ES-I3 (cell line): ENCODE measurements around the gene HOGA1.
A peak's percentile ranks its signal among the peaks of the same experiment; 100 is the strongest.

ENCODE experiments used
- H3K36me3 ChIP-seq: 2 replicates; pipeline ENCODE4 v1.6.1; 2013; ENCODE audit warnings: mild to moderate bottlenecking, low read length, control low read depth, moderate library complexity; ENCODE audit not compliant: insufficient read depth
- H3K4me1 ChIP-seq: 2 replicates; pipeline ENCODE4 v1.6.1; 2013; ENCODE audit warnings: mild to moderate bottlenecking, control low read depth, low read length; ENCODE audit not compliant: insufficient read depth
- H3K9ac ChIP-seq: 2 replicates; pipeline ENCODE4 v1.6.1; 2013; ENCODE audit warnings: low read depth, mild to moderate bottlenecking, low read length, moderate library complexity
- H3K9me3 ChIP-seq: 2 replicates; pipeline ENCODE4 v1.6.1; 2013; ENCODE audit warnings: mild to moderate bottlenecking, low read length, moderate library complexity; ENCODE audit not compliant: control insufficient read depth, insufficient read depth

HOGA1 gene

DNA sequence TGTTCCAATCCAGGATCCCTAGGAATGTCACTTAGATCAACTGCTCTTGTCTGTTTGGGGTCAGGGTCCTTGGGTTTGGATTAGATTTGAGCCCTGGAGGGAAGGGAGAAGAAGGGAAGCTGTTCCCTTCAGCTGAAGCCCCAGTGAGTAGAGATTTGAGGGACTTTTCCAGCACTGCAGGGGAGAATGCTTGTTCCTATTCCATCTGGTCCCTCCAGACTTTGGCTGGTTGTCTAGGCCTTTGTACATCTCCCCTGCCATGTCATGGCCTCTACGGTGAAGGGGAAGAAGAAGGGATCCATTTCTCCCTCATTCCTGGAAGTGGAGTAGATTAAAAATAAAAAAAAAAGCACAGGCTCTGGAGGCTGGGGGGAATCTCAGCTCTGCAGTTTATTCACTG is 16.4 kb downstream of the HOGA1 start:
- Histone ChIP-seq H3K4me1 (peaks cover 7% of the 10 kb centered on the region; the same call in 1 of the 2 replicates), H3K9me3 (no peaks in the 10 kb centered on the region), H3K9ac (no peak overlapping the region), H3K36me3 (no peaks in the 10 kb centered on the region)

DNA sequence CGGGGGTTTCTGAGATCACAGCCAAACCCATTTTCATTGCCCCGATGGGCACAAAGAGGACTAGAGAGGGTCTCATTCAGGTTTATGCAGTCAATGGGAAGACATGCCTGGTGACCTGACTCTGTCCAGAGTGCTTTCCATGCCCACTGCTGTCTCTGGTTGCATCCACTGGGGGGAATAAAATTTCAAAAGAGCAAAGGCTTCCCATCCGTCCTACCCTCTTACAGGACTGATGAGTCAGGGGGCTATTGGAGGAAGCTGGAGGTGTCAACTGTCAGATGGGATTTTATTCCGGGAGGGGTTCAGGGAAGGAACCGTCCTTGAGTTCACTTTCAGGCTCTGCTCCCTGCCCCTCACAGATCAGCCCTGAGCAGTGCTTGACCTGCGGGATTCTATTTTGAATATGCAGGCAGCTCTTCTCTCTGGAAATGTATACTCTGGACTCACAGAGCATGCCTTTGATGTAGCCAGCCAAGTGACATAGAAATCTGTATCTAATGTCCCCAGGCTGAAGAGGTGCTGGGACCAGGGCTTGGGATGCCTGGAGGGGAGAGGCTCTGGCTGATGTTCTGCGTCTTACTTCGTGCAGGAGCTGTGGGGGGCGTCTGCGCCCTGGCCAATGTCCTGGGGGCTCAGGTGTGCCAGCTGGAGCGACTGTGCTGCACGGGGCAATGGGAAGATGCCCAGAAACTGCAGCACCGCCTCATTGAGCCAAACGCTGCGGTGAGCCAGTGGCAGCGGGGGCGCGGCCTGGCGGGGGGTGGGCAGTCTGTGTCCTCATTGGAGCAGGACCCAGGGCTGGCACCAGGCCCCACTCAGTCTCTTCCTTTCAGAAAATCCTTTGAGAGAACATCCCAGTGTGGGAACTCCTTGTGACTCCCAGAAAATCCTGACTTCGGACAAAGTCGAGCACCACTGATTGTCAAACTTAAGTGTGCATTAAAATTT is 17.4 kb downstream of the HOGA1 start:
- H3K9me3 ChIP-seq: no peaks in the 10 kb centered on the region
- no peak overlapping the region for H3K9ac ChIP-seq
- peaks cover 7% of the 10 kb centered on the region; the same call in 1 of the 2 replicates for H3K4me1 ChIP-seq
- no peaks in the 10 kb centered on the region for H3K36me3 ChIP-seq

DNA sequence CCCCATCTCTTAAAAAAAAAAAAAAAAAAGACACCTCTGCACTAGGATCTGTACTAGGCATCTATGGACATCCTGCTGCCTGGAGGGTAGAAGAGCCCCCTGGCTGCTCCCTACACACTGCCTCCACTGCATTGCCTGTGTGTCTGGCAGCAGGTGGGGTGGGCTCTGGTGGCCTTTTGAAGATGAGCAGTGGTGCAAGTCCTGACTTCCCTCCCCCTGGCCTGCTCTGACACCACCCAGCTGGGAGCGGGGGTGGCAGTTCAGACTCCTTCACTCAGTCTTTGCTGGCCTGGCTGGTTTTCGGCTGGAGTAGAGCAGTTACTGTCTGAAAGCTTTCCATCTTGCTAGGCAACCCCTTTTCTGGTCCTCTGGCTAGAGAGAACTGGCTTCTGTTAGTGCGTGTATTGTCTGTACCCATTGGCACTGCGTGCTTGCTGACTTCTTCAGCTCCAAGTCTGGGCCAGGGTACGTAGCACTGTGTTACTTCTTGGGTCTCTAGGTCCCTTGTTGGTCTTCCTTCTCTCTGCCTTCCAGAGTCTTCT is 23.0 kb downstream of the HOGA1 start:
- Histone ChIP-seq H3K36me3 (no peaks in the 10 kb centered on the region), H3K4me1 (peaks cover 3% of the 10 kb centered on the region; the same call in 1 of the 2 replicates), H3K9me3 (no peaks in the 10 kb centered on the region), H3K9ac (no peak overlapping the region)

DNA sequence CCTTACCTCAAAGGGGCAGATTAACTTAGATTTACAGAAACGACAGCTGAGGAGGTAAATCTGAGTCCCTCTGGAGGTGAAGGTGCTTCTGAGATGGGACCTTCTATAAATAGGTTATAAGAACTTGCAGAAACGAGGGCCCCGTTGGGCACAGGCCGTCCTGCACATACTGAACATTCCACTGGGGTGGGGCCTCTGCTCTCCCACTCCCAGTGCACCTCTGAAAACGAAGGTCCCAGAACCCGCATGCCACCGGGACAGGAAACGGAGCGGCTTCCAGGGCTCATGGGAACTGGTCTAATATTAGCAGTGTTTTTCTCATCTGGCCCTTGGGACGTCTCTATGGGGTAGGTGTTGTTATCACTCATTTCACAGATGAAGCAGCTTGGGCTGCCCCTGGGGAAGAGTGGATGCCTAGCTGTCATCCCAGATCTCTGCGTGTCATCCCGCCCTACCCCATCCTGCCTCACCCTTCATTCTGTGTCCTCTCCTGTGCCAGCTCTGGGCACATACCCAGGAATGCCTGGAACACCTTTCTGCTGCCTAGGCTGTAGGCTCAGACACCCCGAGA is 24.9 kb downstream of the HOGA1 start:
- Histone ChIP-seq H3K36me3 (no peaks in the 10 kb centered on the region), H3K9ac (no peak overlapping the region), H3K9me3 (no peaks in the 10 kb centered on the region), H3K4me1 (peaks cover 3% of the 10 kb centered on the region; the same call in 1 of the 2 replicates)

DNA sequence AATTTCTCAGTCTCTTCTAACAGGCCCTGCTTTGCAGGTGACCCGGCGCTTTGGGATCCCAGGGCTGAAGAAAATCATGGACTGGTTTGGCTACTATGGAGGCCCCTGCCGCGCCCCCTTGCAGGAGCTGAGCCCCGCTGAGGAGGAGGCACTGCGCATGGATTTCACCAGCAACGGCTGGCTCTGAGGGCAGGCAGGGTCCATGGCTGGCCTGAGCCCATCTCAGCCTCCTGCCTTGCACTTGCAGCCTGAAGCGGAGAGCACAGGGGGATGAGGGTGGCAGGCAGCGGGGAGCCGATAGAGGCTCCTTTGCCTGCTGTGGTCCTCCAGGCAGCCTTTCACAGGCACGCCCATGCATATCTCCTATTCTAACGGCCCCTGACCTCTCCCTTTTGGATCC is 27.3 kb downstream of the HOGA1 start:
- H3K4me1 ChIP-seq: peaks cover 3% of the 10 kb centered on the region; the same call in 1 of the 2 replicates
- no peaks in the 10 kb centered on the region for H3K36me3 ChIP-seq
- H3K9ac ChIP-seq: no peak overlapping the region
- no peaks in the 10 kb centered on the region for H3K9me3 ChIP-seq

DNA sequence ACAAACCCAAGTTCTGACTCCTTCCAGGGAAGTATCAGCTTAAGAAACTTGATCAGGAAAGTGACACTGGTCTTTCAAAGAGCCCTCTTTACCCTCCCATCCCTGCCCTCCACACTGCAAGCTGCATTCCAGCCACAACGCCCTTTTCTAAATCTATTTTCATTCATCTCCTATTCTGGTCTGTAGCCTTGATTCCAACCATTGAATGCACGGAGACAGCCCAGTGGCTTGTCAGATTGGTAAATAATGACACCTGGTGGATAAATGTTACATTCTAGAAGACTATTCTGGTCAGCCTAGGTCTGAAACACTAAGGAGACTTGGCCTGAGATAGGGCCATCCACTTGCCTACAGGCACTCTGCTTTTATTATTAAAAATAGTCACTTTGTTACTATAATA is 28.2 kb downstream of the HOGA1 start:
- Histone ChIP-seq H3K4me1 (peaks cover 3% of the 10 kb centered on the region; the same call in 1 of the 2 replicates), H3K36me3 (no peaks in the 10 kb centered on the region), H3K9me3 (no peaks in the 10 kb centered on the region), H3K9ac (no peak overlapping the region)

DNA sequence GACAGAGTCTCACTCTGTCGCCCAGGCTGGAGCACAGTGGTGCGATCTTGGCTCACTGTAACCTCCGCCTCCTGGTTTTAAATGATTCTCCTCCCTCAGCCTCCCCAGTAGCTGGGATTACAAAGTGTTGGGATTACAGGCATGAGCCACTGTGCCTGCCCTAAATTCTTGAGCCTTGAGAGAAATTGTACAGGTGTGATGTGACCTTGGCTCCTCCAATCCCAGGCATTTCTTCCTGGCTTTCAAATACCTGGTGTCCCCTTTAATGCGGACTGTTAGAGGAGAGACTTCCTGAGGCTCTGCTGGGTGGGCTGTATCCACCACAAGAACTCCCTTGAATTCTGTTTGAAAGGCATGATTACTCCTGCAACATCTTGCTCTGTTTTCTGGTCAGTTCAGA is 34.1 kb downstream of the HOGA1 start:
- H3K36me3 ChIP-seq: no peaks in the 10 kb centered on the region

DNA sequence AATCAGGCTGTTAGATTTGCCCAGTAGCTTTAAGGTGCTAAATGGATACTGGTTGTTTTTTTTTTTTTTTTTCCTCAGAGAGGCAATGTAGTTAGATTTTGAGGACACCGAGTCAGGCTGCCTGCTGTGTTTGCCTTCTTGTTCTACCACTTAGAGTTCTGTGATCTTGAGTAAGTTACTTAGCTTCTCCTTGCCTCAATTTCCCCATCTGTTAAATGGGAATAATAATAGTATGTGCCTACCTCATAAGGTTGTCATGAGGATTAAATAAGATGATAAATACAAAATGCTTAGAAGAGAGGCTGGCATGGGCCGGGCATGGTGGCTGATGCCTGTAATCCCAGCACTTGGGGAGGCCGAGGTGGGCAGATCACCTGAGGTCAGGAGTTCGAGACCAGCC is 34.5 kb downstream of the HOGA1 start:
- Histone ChIP-seq H3K36me3 (no peaks in the 10 kb centered on the region), H3K9me3 (no peaks in the 10 kb centered on the region), H3K9ac (no peak overlapping the region), H3K4me1 (no peaks in the 10 kb centered on the region)

More for the DNA sequence above, 34.1 kb downstream of the HOGA1 start:
- H3K9ac ChIP-seq: no peak overlapping the region
- H3K4me1 ChIP-seq: no peaks in the 10 kb centered on the region
- H3K9me3 ChIP-seq: no peaks in the 10 kb centered on the region

DNA sequence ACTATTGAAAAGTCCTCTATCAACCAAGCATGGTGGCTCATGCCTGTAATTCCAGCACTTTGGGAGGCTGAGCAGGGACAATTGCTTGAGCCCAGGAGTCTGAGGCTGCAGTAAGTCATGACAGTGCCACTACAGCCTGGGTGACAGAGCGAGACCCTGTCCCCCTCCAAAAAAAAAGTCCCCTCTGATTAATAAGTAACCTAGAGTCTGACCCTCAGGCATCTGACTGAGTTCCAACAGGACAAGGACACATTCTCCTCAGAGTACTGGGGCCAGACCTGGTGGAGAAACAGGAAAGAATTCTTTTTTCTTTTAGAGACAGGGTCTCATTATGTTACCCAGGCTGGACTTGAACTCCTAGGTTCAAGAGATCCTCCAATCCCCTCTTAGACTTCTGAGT is 39.1 kb downstream of the HOGA1 start:
- Histone ChIP-seq H3K9me3 (no peaks in the 10 kb centered on the region), H3K9ac (no peak overlapping the region), H3K4me1 (no peaks in the 10 kb centered on the region), H3K36me3 (no peaks in the 10 kb centered on the region)

DNA sequence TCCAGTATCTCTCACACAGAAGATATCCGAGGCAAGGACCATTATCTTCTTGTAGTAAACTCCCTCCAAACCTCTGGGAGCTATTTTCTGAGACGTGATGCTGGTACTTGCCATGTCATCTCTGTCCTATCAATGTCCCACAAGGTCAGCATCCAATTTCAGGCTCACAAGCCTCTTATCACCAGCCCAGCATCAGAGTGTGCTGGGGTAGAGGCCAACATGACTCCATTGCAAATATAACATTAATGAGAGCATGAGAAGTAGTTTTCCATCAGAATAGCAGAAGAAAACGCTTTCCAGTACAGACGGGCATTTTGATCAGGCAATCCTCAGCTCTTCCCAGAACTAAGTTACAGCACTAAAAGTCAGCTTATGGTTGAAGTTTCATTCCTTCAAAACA is 43.5 kb downstream of the HOGA1 start:
- Histone ChIP-seq H3K36me3 (no peaks in the 10 kb centered on the region), H3K4me1 (no peaks in the 10 kb centered on the region), H3K9ac (no peak overlapping the region), H3K9me3 (no peaks in the 10 kb centered on the region)

DNA sequence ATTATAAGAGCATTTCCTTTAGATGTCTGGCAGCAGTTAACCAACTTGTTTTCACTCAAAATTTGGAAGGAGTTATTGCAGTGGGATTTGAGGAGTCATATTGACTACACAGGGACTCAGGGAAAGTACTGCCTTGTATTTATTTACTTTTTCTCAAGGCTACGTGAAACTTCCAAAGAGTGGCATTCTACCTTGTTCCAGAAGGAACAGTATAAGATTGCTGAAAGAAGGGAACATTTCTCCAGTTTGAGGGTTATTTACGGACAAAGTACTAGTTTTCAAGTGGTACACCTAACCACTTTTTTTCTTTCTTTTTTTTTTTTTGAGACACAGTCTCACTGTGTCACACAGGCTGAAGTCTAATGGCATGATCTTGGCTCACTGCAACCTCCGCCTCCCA is 44.0 kb downstream of the HOGA1 start:
- H3K36me3 ChIP-seq: no peaks in the 10 kb centered on the region
- no peak overlapping the region for H3K9ac ChIP-seq
- H3K9me3 ChIP-seq: no peaks in the 10 kb centered on the region
- H3K4me1 ChIP-seq: no peaks in the 10 kb centered on the region

DNA sequence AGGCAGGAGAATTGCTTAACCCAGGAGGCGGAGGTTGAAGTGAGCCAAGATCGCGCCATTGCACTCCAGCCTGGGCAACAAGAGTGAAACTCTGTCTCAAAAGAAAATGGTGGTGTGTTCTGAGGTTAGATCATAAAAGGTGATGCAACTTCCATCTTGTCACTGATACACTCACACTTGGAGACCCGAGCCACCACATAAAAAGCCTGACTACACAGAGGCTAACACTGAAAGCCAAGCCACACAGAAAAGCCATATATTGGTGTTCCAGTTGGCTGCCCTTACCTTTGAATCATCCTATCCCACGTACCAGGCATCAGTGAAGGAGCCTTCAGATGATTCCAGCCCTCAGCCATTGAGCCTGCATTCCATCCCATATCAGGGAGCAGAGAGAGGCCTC is 45.1 kb downstream of the HOGA1 start:
- H3K9ac ChIP-seq: no peak overlapping the region
- no peaks in the 10 kb centered on the region for H3K36me3 ChIP-seq
- no peaks in the 10 kb centered on the region for H3K9me3 ChIP-seq
- no peaks in the 10 kb centered on the region for H3K4me1 ChIP-seq

DNA sequence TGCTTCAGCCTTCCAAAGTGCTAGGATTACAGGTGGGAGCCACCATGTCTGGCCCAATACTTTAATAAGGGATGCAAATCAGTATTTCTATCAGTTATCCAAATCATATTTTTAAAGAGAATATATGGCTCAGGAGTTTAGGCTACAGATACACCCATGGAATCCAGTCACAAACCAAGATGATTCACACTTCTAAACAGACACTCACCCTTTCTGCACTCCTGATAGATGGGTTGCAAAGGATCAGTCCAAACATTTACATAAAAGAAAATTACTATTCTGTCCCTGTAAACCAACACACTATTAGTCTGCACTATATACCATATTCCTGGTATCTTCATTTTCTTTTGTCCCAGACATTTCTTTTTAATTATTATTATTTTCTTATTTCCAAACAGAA is 46.9 kb downstream of the HOGA1 start:
- no peak overlapping the region for H3K9ac ChIP-seq
- no peaks in the 10 kb centered on the region for H3K9me3 ChIP-seq
- H3K4me1 ChIP-seq: no peaks in the 10 kb centered on the region
- H3K36me3 ChIP-seq: no peaks in the 10 kb centered on the region

DNA sequence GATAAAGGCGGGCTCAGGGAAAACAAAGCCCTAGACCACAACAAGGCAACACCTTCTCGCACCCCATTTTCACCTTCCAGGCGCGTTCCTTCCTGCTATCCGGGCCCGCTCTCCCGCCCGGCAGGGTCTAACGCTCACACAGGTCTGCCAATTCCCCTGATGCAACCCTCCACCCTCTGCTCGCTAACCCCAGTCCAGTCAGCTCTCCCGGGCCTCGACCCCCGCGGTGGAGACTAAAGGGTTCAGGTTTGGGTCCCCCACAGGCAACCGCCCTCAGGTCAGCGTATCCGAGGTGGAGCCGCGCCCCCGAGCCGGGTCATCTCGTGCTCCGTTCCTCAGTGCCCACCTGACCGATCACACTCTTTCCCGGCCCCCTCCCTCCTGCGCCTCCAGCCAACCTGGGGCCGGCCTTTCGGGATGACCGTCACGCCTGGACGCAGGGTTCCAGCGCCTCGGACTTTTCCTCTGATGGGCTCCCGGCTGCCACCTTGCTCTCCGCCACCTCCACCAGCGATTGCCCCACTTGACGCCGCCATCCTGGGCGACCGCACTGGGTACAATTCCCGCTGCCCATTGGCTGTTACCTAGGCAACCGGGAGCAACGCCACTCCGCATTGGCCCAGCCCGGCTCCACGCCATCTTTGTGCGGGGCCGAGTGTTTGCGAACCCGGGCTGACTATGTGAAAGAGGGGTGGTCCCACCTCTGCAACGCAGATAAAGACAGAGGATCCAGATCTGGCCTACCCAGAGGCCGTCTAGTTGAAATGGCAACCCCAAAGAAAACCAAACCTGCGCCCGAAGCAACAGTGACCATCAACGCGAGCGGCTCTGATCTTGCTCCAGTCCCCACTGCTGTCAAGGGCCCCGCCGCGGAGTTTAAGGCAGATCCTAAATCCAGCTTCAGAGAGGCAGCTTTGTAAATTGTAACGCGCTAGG is 49.0 kb downstream of the HOGA1 start, which contains the start of gene MORN4:
MORN4 (minus strand) TSS at position 552 of the 936 bp plus-strand sequence. CDS start 13,847 bp downstream, outside the sequence.
- Histone ChIP-seq H3K9ac (peak within 1 kb of the TSS; percentile 74), H3K9me3 (no peaks in the 10 kb centered on the region)

More for the DNA sequence above, 49.0 kb downstream of the HOGA1 start, which contains the start of gene MORN4:
- Histone ChIP-seq H3K4me1 (no peaks in the 10 kb centered on the region), H3K36me3 (no peaks in the 10 kb centered on the region)
